Dermis microvascular lymphatic vessel endothelial cell (primary cell): ENCODE data around the gene CNOT3. TPM values are rescaled to one million over a fixed set of nuclear protein-coding genes. Genes with fewer than 3 reads are reported as not detected.

ENCODE experiments used
- DNase-seq, 2 donors: peaks; one replicate each; pipeline versions ENCODE4 v3.0.0 to v3.0.0-alpha.2; 2010; ENCODE audit warnings: low read depth in 2 of 2
- total RNA-seq: library from RNA; depleted of rRNA; stranded (reverse); fragments of >200 nt; gene quantifications from 2 replicates; pipeline ENCODE4 v1.2.1, GENCODE V29; 2014

Gene CNOT3
- total RNA-seq, 1 donor from 2014 or later = 4.9 TPM

- DNase-seq = no peak
These were observed 16.3 kb upstream of the CNOT3 start for GRCh38 chr19:54121259-54121658.

- no peak for DNase-seq
These were observed 13.9 kb upstream of the CNOT3 start for GRCh38 chr19:54123682-54124081.

- DNase-seq = no peak
These were observed 13.2 kb upstream of the CNOT3 start for GRCh38 chr19:54124393-54124792.

- no peak for DNase-seq
These were observed 11.8 kb upstream of the CNOT3 start for GRCh38 chr19:54125713-54126112.

- no peak for DNase-seq
These were observed 9.7 kb upstream of the CNOT3 start for GRCh38 chr19:54127688-54128440.

- DNase-seq = no peak
These were observed 9.2 kb upstream of the CNOT3 start for GRCh38 chr19:54128441-54128725.

- no peak for DNase-seq
These were observed 8.6 kb upstream of the CNOT3 start for GRCh38 chr19:54128796-54129616.

- DNase-seq = no peak
These were observed 8.0 kb upstream of the CNOT3 start for GRCh38 chr19:54129617-54129996.

- DNase-seq = peak; percentile 11 to 31
These were observed 4.1 kb upstream of the CNOT3 start for GRCh38 chr19:54133312-54133956.

GRCh38 chr19:54133957-54134590, 3.5 kb upstream of the CNOT3 start:
- no peak for DNase-seq

- no peak for DNase-seq
These were observed 1.3 kb upstream of the CNOT3 start for GRCh38 chr19:54136086-54136863.

GRCh38 chr19:54136864-54137698, 481 bp upstream of the CNOT3 start:
- peak; percentile 100 for DNase-seq

GRCh38 chr19:54138489-54139256, 1.1 kb downstream of the CNOT3 start:
- DNase-seq = no peak

GRCh38 chr19:54141356-54141755, 3.8 kb downstream of the CNOT3 start:
- DNase-seq = no peak

- no peak for DNase-seq
These were observed 4.7 kb downstream of the CNOT3 start for GRCh38 chr19:54142166-54142780.

GRCh38 chr19:54145541-54146158, 8.1 kb downstream of the CNOT3 start:
- DNase-seq = no peak

- DNase-seq = no peak
These were observed 10.1 kb downstream of the CNOT3 start for GRCh38 chr19:54147676-54148075.

GRCh38 chr19:54148158-54148557, 10.6 kb downstream of the CNOT3 start:
- DNase-seq = no peak
